Central memory CD4-positive, alpha-beta T cell (primary cell): ENCODE data around the gene PRKRIP1.
"Not testable (repeated sequence)": the region's sequence is repeated elsewhere in the genome, so short reads cannot be mapped to it uniquely, and the experiment has no call there.

Source experiments
- DNase-seq: peaks from one replicate; pipeline ENCODE4 v3.0.0; 2022
- total RNA-seq, 3 experiments: gene quantifications; one replicate each; lab custom pipeline; 2026; lab: John Stamatoyannopoulos, UW

The PRKRIP1 gene
- total RNA-seq, result 28.2 to 53.6 (median 45.7) reads per million in 3 experiments

DNA sequence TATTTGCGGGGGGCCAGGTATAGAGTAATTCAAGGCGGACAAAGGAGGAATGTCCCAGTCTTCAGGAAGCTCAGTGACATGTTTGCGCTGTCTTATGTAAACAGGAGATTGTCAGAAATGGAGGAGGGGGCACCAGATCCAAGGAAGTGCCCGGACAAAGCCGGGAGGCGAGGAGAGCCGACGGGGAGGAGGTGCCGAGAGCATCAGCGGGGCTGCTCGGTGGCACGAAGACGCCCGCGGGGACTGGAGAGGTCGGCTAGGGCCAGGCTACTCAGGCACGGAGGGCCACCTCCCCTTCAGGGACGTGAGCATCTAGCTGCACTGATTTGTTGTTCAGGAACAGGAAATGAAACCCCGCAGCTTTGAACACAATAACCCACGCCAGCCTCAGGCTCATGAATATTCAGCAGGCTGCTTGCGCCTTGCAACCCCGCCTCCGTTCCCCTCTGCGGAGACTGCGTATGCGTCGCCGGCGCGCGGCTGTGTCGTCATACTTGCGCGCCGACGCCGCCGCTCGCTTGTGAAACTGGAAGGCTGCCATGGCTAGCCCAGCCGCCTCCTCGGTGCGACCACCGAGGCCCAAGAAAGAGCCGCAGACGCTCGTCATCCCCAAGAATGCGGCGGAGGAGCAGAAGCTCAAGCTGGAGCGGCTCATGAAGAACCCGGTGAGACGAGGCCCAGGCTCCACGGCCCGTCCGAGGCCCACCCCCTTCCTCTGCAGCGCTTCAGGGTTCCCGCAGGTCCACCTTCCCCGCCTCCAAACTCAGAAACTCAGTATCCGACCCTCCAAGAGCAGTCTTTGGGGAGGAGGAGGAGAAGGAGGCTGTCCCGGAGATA is at the start of gene PRKRIP1:
PRKRIP1 (plus strand) TSS at position 491 of the 837 bp plus-strand sequence; CDS start at position 540, 49 bp downstream.
- DNase-seq, result peak; percentile 91

DNA sequence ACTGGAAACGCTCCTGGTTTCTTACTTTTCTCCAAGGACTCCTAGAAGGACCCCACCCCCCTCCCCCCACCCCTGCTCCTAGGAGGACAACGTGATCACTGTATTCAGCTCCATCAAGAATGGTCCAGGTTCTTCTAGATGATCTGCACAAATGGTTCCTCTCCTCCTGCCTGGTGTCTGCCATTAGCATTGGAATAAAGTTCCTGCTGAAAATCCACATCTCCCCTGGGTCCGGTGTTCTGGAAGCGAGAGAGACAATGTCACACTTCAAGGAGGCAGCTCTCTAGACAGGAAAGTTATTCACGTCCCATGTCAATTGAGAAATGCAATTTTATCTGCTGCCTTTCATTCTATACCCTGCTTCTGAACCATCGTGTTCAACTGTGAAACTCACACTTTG is 49.2 kb upstream of the PRKRIP1 start:
- DNase-seq, result not testable (repeated sequence)

GRCh38 chr7:102356344-102356743 is 39.8 kb upstream of the PRKRIP1 start, which contains the start of gene SPDYE6:
SPDYE6 (minus strand) TSS chr7:102356444; CDS start chr7:102356023, 421 bp downstream.
- not testable (repeated sequence) for DNase-seq

GRCh38 chr7:102363549-102364393 is 32.4 kb upstream of the PRKRIP1 start:
- peak; percentile 96 for DNase-seq

- peak; percentile 5 for DNase-seq
These were observed 31.7 kb upstream of the PRKRIP1 start for GRCh38 chr7:102364394-102364886.

GRCh38 chr7:102365390-102365789 is 30.8 kb upstream of the PRKRIP1 start:
- not testable (repeated sequence) for DNase-seq

GRCh38 chr7:102370038-102370437 is 26.1 kb upstream of the PRKRIP1 start:
- not testable (repeated sequence) for DNase-seq

GRCh38 chr7:102372796-102373195 is 23.4 kb upstream of the PRKRIP1 start:
- not testable (repeated sequence) for DNase-seq

DNA sequence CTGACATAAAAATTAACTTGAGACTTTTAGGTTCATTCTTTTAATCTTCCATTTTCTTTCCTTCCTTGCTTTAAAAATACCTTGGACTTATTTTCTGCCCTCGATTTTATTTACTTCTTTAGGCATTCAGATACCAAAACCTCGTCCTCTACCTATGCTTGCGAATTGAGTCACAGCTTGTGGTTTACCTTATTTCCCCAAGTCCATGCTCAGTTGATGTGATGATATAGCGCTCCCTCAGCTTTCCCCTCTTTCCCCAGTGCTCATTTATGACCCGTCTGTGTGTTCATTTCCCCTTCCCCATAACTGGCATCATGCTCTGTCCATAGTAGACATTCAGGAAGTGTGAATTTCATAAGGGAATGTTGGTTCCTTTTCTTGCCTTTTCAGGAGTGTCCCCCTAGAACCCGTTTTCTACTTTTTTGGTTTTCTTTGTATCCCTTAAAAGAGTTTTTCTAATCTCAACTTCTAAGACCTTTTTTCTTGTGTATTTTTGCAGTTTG is 19.1 kb upstream of the PRKRIP1 start:
- DNase-seq, result no peak

DNA sequence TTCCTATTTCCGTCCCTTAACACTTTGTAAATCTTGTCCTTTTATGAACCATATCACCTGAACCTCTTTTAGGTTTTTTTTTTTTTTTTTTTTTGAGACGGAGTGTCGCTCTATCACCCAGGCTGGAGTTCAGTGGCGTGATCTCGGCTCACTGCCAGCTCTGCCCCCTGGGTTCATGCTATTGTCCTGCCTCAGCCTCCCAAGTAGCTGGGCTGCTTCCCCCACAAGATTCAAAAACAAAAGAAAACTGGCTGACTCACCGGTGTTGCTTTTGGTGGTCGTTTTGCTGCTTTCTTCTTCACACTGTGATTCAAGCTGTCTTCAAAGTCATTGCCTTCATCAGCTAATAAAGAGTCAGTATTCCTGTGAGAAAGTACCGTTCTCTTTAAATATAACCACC is 15.3 kb upstream of the PRKRIP1 start:
- DNase-seq, result not testable (repeated sequence)

- not testable (repeated sequence) for DNase-seq
These were observed 14.3 kb upstream of the PRKRIP1 start for GRCh38 chr7:102381696-102382425.

DNA sequence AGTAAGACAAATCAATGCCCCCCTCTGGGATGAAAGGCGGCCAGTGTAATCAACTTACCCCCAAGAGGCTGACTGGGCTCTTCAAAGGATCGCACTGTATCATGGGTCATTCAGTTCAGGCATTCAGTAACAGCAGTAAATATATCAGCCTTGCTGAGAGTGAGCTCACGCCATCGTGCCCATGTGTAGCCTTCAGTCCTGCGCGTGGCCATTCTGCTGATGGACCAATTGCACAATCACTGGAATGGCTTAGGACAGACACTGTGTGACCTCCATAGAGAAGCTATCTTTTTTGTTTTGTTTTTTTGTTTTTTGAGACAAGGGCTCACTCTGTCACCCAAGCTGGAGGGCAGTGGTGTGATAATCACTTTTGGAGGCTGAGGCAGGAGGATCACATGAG is 9.1 kb upstream of the PRKRIP1 start:
- no peak for DNase-seq

- DNase-seq, result no peak
These were observed 6.4 kb upstream of the PRKRIP1 start for GRCh38 chr7:102389810-102390209.

GRCh38 chr7:102390697-102391484 is 5.3 kb upstream of the PRKRIP1 start:
- peak; percentile 59 for DNase-seq

GRCh38 chr7:102392330-102392729 is 3.8 kb upstream of the PRKRIP1 start:
- DNase-seq, result no peak

DNA sequence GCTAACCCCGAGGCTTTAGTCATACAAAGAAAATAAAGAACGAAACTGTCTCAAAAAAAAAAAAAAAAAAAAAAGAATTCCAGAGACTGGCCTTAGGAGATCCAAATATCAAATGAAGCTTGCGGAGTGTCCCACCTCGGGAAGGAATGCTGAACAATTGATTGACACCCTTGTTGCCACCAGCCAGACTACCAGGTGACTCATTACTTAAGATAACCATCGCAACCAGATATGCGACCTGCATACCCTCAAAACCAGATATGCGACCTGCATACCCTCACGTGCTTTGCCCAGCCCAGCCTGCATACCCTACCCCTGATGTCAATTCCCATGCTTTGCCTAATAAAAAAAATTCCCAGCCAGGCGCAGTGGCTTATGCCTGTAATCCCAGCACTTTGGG is 2.7 kb upstream of the PRKRIP1 start:
- no peak for DNase-seq

DNA sequence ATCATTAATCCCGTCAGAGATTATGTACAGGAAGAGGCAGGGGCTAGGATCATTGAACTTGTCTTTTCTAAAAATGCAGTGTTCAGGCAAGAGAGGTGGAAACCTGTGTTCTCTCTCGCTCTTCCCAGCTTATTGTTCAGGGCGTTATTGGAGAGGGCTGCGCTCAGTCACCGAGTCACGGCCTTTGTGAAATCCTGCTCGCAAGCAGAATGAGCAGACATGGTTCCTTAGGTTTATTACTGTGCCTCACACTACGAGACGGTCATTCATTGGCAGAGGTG is 631 bp upstream of the PRKRIP1 start:
- DNase-seq, result no peak

GRCh38 chr7:102396710-102397019 is 502 bp downstream of the PRKRIP1 start:
- DNase-seq, result no peak

DNA sequence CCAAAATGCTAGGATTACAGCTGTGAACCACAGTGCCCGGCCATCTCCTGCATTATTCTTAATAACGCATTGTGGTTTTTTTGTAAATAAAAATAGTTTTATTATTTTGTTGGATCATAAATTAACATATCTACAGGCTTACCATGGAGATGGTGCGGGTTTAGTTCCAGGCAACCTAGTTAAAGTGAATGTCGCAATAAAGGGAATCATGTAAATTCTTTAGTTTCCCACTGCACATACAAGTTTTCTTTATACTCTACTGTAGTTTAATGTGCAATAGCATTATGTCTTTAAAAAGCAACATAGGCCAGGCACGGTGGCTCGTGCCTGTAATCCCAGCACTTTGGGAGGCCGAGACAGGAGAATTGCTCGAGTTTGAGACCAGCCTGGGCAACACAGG is 2.4 kb downstream of the PRKRIP1 start:
- DNase-seq, result no peak

DNA sequence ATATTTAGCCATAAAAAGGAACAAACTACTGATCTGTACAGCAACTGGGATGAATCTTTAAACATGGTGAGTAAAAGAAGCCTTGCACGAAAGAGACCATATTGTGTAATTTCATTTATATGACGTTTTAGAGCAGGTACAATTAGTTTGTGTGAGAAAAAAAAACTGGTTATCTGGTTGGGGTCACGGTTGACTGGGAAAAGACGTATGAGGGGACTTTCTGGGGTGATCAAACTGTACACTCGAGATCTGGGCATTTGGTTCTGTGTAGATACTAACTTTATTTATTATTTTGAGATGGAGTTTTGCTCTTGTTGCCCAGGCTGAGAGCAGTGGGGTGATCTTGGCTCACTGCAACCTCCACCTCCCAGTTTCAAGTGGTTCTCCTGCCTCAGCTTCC is 4.2 kb downstream of the PRKRIP1 start:
- no peak for DNase-seq

DNA sequence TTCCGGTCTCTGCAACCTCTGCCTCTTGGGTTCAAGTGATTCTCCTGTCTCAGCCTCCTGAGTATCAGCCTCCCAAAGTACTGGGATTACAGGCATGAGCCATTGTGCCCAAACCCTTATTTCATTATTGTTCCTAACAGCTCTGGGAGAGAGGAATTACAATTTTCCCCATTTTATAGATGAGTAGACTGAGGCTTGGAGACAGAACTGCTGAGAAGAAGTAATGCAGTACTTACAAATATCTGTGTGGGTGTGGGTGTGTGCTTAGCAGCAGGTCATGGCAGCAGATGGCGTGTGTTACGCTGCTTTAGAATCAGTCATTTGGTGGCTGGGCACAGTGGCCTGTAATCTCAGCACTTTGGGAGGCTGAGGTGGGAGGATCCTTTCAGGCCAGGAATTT is 7.4 kb downstream of the PRKRIP1 start:
- DNase-seq, result no peak
